Heart left ventricle (tissue), 13 donors: ENCODE measurements around the gene SH3GLB1.

Experiments used
- CTCF ChIP-seq, 12 donors: fragments of 200-600 bp; sonication (generic) in 4 of 12; IDR thresholded peaks; one replicate each; pipeline versions ENCODE4 v1.5.0 to v1.8.0; 2018 to 2022; ENCODE audit warnings: antibody characterized with exemption in 12 of 12, mild to moderate bottlenecking in 5 of 12
- POLR2A ChIP-seq, 2 donors: fragments of 450-650 bp; IDR thresholded peaks; one replicate each; pipeline ENCODE4 v1.6.1; 2017; ENCODE audit warnings: antibody characterized with exemption in 2 of 2, mild to moderate bottlenecking in 2 of 2, moderate library complexity in 2 of 2
- donor health status: ischemic (EF 13 %, LVEDD 7.1; RV severe dilation, severe dysfunction).
- donor health status: DM: no; HTN: yes; CAD: no.
- donor health status: DM: no; HTN: no; CAD: no.
- donor health status: ischemic (EF 25% LVEDD 6.9; RV normal size, moderate dysfunction).
- donor health status: ischemic (EF 25% LVEDD 5.7; RV mildly dilated, moderate dysfunction).
- donor health status: ischemic (EF 35%, LVEDD 5.7; RV mildly dilated, moderate dysfunction).
- donor health status: nonischemic (EF 11% LVEDD 7.7; RV severe dilation, severe dysfunction).
- donor health status: DM: yes; HTN: yes; CAD: no.
- donor health status: PGD.
- donor health status: ischemic (EF 29% LVEDD 5.4; RV normal size, mild dysfunction).
- donor health status: nonischemic (EF 23%, LVEDD 6.1; RV moderate dilation, normal function).

DNA sequence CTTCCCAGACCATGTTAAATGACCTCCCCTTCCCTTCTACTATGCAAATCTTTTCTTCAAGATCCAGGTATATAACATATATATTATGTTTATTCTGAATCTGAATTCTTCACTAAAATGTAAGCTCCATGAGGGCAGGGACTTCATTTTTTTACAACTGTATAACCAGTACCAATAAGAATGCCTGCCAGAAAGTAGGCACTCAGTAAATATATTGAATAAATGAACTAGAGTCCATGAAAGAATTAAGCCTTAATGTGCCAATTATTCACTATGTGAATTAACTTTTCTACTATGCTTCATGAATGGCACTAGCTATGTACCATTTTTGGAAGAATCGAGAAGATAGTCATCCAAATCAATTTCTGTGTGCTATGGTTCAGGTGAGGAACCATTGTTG, 60.1 kb downstream of the SH3GLB1 start:
- TF ChIP-seq CTCF (IDR thresholded peaks at IDR 0.05) (no peak), POLR2A (IDR thresholded peaks at IDR 0.05) (no peak)
